Superior temporal gyrus (tissue), 1 donor: Measurements from ENCODE around the gene SFMBT2.
A peak's percentile ranks its signal among the peaks of the same experiment; 100 is the strongest.
"Not testable (repeated sequence)": the region's sequence is repeated elsewhere in the genome, so short reads cannot be mapped to it uniquely, and the experiment has no call there.

Experiments
- DNase-seq: peaks from one replicate; pipeline ENCODE4 v3.0.0-alpha.2; 2016; ENCODE audit errors: extremely low spot score

The SFMBT2 gene

DNA sequence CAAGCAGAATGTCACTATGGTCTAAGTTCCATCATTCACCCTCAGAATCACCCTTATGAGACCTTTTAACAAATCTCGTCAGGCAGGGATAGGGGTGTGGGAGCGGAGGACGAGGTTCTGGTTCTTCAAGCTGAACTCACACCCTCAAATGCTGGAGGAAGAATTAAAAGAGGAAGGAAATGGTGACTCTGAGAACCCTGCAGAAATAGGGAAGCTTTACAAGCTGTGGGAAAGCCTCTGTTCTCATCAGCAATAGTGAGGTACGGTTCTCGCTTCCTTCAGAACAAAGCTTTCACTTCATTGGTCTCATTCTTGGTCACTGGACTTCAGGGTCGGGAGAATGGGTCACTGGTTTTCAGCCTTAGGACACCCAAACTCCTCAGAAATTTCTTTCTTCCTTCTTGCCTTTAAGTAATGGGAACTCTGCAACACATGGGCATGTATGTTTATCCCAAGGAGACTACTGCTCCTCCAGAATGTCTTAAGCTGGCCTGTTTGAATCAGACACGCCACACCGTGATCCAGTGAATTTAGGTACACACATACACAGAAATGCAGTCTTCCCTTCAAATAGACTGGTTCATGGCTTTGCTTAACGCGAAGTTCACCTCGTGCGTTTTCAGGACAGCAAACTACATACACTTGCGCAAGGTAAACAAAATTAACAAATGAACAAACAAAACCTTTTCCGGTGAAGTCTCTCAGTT is 226.0 kb downstream of the SFMBT2 start:
- peak; percentile 36 for DNase-seq

DNA sequence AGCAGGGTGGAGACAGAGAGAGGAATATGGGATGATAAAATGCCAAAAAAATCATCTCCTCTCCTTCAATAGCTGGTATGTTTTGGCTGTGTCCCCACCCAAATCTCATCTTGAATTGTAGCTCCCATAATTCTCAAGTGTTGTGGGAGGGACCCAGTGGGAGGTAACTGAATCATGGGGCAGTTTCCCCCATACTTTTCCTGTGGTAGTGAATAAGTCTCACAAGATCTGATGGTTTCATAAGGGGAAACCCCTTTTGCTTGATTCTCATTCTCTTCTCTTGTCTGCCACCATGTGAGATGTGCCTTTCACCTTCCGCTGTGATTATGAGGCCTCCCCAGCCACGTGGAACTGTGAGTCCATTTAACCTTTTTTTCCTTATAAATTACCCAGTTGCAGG is 226.7 kb downstream of the SFMBT2 start:
- not testable (repeated sequence) for DNase-seq

DNA sequence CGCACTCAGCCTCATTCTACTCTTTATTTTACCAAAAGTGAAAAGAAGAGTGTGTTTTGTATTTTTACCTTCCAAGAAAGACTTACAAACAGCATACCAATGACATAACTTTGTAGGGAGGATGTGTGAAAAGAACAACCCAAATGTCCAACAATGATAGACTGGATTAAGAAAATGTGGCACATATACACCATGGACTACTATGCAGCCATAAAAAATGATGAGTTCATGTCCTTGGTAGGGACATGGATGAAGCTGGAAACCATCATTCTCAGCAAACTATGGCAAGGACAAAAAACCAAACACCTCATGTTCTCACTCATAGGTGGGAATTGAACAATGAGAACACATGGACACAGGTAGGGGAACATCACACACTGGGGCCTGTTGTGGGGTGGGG is 228.5 kb downstream of the SFMBT2 start:
- not testable (repeated sequence) for DNase-seq

DNA sequence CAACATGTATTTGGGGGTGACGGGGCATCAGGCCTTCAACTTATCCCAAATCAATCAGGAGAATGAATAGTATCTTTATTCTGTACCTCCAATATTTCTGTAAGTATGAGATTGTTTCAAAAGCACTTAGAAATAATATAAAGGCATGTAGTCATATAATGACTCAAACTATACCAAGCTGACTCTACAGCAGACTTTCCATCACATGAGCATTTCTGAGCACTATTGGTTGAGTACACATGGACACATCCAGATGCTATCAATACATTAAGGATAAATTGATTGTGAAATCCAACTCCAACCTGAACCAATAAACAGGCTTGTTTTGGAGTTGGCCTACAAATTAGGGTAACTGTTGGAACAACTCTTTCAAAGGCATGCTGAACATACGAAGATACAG is 229.4 kb downstream of the SFMBT2 start:
- no peak for DNase-seq

DNA sequence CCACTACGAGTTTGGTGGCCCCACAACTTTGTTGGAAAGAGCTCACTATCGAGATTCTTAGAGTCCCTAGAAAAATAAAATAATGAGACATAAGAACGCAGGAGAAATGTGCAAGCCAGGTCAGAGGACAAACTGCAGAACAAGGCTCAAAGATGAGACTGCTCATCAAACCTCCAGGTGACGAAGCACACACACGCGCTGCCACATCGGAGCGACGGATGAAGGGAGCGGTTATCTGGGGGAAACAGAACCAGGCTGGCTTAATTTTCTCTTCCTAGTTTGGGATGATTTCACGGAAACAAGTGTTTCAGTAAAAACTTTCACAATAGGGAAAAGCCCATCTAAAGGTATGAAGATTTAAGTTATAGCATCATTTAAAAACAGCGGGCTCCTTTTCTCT is 231.3 kb downstream of the SFMBT2 start:
- DNase-seq, result no peak

DNA sequence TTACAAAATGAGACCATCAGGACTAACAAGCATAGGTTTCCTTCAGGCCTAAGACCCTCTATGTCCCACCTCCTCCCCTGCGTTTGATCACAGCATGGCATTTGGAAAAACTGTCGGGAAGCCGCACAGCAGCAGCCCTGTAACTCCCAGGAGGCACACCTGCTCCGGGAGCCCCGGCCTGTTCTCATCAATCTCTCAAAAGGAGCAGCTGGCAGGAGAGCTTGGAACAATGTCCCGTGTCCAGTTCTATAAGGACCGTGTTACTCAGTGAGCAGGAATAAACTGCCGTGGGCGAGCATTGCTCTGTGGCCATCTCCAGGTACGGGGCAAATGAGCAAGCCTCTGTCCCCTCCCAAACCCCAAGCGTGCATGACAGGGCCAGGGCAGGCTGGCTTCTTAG is 236.9 kb downstream of the SFMBT2 start:
- no peak for DNase-seq

DNA sequence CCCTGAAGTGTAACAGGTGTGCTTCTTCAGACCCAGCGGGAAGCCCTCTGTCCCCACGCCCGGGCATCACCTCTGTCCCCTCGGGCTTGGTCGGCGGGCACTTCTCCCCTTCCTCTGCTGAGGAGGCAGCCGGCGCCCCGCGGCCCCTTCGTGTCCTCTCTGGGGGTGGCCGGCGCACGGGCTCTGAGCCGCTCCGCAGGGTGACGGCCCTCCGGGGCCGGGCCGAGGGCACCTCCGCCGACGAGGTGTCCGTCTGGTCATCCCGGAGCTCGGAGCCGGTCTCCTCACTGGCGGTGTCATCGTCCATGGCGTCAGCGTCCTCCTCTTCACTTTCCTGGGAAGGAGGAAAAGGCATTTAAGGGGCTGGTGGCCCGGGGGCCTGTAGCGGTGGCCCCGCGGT is 239.0 kb downstream of the SFMBT2 start:
- no peak for DNase-seq

DNA sequence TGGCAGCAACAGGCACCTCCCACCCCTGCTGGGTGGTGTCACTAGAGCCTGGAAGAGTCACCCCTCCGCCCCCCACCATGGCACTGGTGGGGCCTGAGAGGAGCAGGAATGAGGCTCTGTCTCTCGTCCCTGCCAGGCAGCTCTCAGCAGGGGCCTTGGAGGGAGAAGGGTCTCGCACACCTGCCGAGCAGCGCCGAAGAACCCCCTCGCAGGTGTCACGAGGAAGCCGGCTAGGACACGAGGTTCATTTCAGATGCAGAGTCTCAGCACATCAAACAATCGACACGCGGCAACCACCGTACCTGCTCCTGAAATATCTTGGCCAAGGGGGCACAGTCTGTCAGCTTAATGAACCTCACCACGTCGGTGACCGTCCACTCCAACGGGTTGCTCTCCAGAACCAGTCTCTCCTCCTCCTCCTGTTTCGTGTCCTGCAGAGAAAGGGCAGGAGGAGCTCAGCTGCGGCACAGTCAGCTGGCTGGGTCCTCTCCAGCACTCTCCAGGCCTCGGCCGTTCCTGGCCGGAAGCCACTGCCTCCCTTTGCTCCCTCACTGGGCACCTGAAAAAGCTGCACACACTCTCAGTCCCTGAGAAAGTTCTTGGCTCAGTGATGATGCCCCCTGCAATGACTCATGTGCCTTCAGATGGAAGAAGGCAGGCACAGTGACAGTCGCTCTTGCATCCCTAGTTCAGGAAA is 240.1 kb downstream of the SFMBT2 start:
- DNase-seq, result no peak

DNA sequence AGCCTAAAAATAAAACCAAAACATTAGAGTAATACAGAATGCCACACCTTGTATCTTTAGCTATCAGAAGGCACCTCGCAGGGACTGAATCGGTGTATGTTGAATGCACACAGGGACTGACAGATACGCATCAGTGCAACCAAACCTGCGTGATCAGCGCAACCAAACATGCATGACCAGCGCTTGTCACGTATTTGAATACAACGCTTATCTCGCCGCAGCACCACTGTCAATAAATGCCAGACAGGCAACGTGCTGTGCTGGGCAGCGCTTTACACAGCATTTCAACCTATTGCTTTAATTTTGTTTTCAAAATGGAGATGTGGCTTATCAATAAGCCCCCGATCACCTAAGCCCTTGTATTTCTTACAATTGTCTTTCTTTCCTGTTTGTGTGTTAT is 242.4 kb downstream of the SFMBT2 start:
- no peak for DNase-seq

DNA sequence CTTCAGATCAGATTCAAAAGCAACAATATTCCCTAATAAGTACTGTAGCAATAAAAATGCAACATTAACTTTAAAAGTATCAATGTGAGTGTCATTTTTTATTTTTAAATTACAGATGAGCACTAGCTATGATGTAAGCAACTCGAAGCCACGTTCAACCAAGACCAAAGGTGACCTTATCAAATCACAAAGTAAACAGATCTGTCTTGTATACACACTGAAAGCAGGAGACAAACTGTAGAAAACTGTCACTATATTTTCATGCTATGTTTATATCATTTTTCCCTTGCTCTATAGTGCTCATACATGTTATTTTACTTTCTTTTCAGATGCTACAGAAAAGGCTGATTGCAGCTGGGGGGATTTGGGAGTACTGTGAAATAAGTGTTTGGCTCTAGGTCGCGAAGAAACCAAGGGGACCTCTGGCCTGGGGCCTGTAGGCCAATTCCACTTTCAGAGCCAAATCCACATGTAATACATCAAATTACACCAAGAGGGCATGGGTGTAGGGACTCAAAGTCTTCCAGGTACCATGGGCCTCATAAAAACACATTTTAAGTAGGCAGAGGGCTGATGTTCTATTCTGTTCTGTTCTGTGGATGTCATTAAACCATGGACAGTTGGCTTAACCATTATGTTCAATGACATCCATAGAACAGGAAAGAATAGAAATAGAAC is 245.2 kb downstream of the SFMBT2 start:
- no peak for DNase-seq

DNA sequence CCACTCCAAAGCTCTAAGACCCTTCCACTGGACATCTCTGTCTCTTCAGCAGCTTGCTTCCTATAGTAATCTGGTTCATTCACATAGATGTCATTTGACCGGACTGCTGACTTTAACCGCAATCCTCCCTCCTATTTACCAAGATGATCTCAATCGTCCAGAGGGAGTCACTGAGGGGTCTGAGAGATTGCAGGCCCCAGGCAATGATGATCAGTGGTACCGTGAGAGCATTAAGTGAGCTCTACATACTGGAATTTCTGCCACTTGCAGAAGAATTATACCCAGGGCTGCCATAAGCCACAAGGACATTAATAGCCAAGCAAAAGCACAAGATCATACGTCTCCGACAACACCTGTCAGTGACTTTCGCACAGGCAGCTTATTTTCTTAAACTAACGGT is 245.9 kb downstream of the SFMBT2 start:
- DNase-seq, result no peak

DNA sequence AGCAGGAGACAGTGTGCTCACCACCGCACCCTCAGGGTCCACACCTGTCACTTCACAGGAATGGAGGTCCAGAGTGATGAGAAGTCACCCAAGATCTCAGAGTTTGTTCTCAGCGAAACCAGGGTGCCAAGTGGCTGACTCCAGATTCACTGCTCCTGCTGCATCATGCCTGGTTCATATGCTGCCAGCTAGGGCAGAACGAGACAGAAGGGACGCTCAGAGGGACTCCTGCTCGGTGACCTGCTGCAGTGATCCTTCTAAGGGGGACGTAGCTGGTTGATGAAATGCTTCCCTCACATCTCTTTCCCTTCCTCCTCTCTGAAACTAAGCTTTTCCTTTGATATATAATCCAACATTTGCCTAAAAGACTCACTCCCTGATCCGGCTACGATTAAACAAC is 248.5 kb downstream of the SFMBT2 start:
- DNase-seq, result no peak

DNA sequence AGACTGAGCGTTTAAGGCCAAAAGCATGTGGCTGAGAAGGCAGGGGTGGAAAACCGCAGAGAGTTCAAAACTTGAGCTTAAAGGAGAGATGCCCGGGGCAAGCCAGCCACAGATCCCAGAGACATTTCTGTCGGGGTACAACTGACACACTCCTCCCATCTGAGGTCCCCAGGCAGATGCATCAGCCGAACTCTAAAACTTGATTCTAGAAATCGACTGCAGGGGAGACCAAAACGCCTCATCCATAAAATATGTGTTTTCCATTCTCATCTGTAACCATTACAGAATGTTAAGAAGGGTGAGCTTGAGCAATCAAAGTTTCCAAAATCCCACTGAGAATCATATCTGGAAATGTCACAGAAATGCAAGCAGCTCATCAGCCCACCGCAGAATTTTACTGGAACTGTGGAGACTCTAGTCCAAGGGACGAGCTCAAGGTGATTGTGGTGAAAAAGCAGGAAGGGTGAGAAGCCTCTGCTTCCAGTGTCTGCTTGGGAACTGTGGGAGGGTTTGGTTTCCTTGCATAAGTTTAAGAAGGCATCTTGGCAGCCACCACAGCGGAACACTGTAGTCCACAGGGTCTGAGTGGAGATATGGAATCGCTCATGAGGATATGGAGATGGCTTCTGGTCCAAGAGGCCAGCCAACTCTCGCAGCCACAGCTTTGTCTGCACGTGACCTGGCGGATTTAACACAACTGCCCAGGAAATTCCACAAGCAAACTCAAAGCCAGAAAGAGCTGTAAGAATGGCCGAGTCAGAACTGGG is 249.2 kb downstream of the SFMBT2 start:
- DNase-seq, result no peak

DNA sequence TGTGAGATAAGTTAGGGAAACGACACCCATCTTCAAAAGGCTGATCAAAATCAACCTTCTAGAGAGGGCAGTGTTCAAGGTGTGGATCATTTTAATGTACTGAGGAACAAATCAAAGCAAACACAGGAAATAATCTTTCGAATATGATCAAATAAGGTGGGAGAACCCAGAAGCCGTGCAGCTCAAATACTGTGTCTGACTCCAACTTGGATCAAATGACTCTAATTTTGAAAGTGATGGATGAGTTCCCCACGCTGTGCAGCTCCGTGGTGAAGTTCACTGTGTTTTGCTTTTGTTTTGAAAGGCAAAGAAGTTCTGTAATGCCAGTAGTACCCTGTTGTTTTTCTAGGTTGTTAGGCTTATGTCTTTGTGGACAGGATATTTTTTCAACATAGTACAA is 250.9 kb downstream of the SFMBT2 start:
- DNase-seq, result no peak

DNA sequence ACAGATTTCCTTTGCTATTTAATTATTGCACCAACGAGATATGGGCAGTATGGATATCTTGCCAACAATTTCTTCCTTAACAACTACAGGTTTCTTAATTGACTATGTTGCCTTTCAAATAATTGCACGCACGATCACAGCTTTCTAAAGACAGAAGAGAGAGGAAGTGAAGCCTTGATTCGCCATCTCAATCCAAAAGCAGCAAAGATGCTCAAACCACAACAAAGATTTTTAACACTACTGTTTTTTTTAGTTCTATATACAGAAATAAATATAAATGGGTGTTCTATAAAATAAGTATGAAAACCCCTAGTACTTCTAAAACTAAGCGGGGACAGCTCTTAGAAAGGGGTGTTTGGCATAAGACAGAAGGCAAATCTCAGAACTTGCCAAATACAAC is 251.3 kb downstream of the SFMBT2 start:
- DNase-seq, result no peak

DNA sequence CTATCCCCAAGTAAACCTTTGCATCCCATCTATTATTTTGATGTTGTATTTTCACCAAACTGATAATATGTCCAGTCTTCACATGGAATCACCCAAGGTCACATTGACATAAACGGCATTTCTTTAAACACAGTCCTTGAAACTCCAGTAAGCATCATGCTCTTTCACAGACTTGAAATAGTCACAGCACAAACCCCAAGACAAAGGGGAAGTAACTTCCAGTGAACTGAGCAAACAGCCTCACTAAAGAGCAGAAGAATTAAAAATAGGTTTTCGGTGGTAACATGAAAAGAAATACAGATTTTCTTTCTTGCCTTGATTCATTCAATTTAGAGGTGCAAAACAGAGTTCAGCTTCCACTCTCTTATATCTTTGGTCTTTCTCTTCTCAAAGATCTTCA is 253.7 kb downstream of the SFMBT2 start:
- no peak for DNase-seq

DNA sequence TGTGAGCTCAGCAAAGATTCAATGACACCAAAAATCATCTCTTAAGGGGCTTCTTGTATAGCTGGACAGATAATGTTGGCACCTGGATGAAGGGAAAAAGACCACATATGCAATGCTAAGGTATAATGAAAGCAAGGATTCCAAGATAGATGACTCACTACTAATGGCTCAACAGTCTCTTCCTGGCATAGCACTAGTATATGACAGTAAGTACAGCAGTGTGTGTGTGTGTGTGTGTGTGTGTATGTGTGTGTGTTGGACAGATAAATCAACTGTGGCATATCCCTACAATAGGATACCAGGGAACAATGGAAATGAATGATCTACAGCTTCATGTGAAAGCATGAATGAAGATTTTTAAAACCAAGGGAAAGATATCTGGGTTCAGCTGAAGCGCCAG is 257.1 kb downstream of the SFMBT2 start:
- DNase-seq, result no peak

DNA sequence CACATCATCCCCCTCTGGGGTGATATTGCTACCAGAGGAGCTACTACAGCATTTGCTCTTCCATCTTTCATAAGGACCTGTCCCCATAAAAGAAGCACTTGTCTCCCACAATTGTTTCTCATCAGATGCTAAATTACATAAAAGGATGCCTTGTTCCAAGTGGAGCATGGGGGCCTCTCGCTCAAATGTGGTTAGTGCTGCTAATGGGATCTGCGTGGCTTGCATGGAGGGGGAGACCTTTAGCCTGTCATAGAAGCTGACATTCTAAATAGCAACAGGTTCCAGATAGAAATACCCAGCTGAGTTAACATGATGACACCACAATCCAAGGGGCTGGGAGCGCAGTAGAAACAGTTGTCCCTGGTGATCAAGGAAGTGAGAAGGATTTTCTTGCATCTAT is 257.9 kb downstream of the SFMBT2 start:
- DNase-seq, result no peak

DNA sequence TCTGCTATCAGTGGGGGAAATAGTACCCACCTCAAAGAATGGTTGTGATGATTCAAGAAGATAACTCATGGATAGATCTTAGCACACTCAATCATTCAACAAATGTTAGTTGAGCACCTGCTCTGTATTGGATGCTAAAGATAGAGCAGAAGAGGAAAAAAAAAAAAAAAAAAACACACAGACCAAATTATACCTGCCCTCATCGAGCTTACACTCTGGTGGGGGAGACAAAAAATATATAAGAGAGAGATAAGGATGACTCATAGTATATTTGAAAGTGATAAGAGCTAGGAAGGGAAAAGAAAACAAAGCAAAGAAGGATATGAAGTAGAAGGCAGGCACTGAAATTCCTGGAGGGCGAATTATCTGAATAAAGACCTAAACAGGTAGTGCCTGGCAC is 258.5 kb downstream of the SFMBT2 start:
- no peak for DNase-seq

DNA sequence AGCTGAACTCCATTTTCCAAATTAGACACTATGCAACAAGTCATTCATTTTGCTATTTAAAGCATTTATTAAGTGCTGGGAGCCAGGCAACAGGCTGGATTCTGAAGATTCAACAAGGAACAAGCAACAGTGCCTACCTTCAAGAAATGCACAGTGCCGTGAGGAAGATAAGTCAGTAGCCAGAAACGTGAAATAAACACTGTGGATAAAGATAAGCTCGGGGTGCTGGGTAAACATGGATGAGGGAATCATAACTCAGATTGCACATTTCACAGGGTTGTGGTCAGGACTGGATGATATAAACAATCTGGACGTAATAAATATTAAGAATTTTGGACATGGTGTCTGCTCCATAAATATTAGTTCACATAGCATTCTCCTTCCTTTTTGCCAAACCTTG is 259.3 kb downstream of the SFMBT2 start:
- DNase-seq, result no peak

DNA sequence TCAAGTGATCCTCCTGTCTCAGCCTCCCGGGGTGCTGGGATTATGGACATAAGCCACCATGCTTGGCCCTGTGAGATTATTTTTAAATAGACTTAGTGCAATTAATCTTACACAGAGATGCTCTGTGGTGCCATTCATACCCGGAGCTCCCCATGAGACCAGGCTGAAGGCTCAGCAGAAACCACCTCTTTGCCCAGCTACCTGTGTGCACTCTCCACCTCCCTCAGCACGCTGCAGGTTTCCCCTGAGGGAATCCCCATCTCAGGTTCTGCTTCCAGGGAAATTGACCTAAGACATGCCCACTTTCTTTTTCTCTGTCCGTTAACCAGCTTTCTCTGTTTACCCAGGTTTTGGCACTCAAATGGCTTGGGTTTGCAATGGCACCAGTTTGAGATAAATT is 260.5 kb downstream of the SFMBT2 start:
- DNase-seq, result no peak

DNA sequence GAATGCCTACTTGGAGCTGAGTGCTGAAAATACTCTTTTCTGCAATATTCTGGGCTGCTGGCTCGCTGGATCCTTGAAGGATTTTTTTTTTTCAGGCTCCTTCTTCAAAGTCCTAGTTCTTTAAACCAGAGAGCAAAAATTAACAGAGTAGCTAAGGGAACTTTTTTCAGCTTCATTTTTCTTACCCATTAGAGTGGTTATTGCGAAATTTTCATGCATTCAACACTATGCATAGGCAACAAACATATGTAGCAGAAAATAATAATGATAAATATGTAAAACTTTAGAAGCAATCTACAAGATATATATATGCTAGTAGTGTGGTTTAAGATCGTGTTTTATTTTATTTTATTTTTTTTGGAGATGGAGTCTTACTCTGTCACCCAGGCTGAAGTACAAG is 264.6 kb downstream of the SFMBT2 start:
- no peak for DNase-seq
